Measurements from ENCODE around the gene OPN1LW. TPM values are rescaled to one million over a fixed set of nuclear protein-coding genes. Genes with fewer than 3 reads are reported as not detected.

Gene OPN1LW
- total RNA-seq, 1 experiment from 2014 or later: not detected

- POLR2A ChIA-PET (ENCODE audit: unreplicated experiment): no interaction called here
- ATAC-seq: no peak
- no peak for DNase-seq
Measured at GRCh38 chrX:154098551-154098950, 45.5 kb upstream of the OPN1LW start.

GRCh38 chrX:154113729-154114128 lies 30.3 kb upstream of the OPN1LW start:
- CTCF ChIA-PET: no interaction called here

More at GRCh38 chrX:154098551-154098950, 45.5 kb upstream of the OPN1LW start:
- peak overlapping the region; percentile 96; the same call in 1 of the 2 replicates for H2AFZ ChIP-seq (ENCODE audit: low read length)
- peak overlapping the region; percentile 89; the same call in 1 of the 2 replicates for H3K4me2 ChIP-seq (ENCODE audit: low read length)
- no TSS peak for BruUV-seq (replicated peaks)
- H3K9me2 ChIP-seq (replicated peaks; ENCODE audit: low read length): no peaks in the 10 kb centered on the region
- peaks cover 19% of the 10 kb centered on the region for H3K4me1 ChIP-seq (ENCODE audit: insufficient read depth, low read length)
- no peak overlapping the region for H3K9ac ChIP-seq (ENCODE audit: low read length)
- H3K27me3 ChIP-seq (ENCODE audit: low read length): no peaks in the 10 kb centered on the region
- H3F3A ChIP-seq (ENCODE audit: low read length, unreplicated experiment): no peaks in the 10 kb centered on the region
- CTCF ChIA-PET: no interaction called here
- no peak overlapping the region for H3K27ac ChIP-seq (ENCODE audit: low read length)
- H4K20me1 ChIP-seq (ENCODE audit: low read length): peaks cover 29% of the 10 kb centered on the region
- no peaks in the 10 kb centered on the region for H3K9me3 ChIP-seq (ENCODE audit: low read length)
- intact Hi-C loops (cut with micrococcal nuclease): no loop called here
- peaks cover 37% of the 10 kb centered on the region for H3K79me2 ChIP-seq (ENCODE audit: low read length)
- no peak overlapping the region; the same call in 1 of the 2 replicates for H3K4me3 ChIP-seq (ENCODE audit: low read length)
- H3K36me3 ChIP-seq (ENCODE audit: low read depth, low read length): no peaks in the 10 kb centered on the region
- TF ChIP-seq EZH2phosphoT487 (IDR thresholded peaks at IDR 0.05; ENCODE audit: borderline replicate concordance, low read length): no peak
- TF ChIP-seq CTCF (conservative IDR thresholded peaks at IDR 0.05; ENCODE audit: low read depth, low read length): no peak
- no peak for TF ChIP-seq EZH2 (IDR thresholded peaks at IDR 0.05; ENCODE audit: low read length, unreplicated experiment)

More at GRCh38 chrX:154113729-154114128, 30.3 kb upstream of the OPN1LW start:
- Histone ChIP-seq H3K4me1 (ENCODE audit: insufficient read depth, low read length) (no peaks in the 10 kb centered on the region), H4K20me1 (ENCODE audit: low read length) (no peaks in the 10 kb centered on the region), H3K9me2 (replicated peaks; ENCODE audit: low read length) (no peaks in the 10 kb centered on the region), H3K27ac (ENCODE audit: low read length) (no peak overlapping the region), H3K4me3 (ENCODE audit: low read length) (no peak overlapping the region), H3K4me2 (ENCODE audit: low read length) (no peak overlapping the region), H3K9me3 (ENCODE audit: low read length) (no peaks in the 10 kb centered on the region), H2AFZ (ENCODE audit: low read length) (no peak overlapping the region), H3K36me3 (ENCODE audit: low read depth, low read length) (no peaks in the 10 kb centered on the region), H3K79me2 (ENCODE audit: low read length) (no peaks in the 10 kb centered on the region), H3K9ac (ENCODE audit: low read length) (no peak overlapping the region), H3F3A (ENCODE audit: low read length, unreplicated experiment) (no peaks in the 10 kb centered on the region), H3K27me3 (ENCODE audit: low read length) (no peaks in the 10 kb centered on the region)
- intact Hi-C loops (cut with micrococcal nuclease): no loop called here
- TF ChIP-seq EZH2phosphoT487 (IDR thresholded peaks at IDR 0.05; ENCODE audit: borderline replicate concordance, low read length) (no peak), CTCF (conservative IDR thresholded peaks at IDR 0.05; ENCODE audit: low read depth, low read length) (no peak), EZH2 (IDR thresholded peaks at IDR 0.05; ENCODE audit: low read length, unreplicated experiment) (no peak)
- ATAC-seq: no peak
- no TSS peak for BruUV-seq (replicated peaks)
- DNase-seq: no peak
- POLR2A ChIA-PET (ENCODE audit: unreplicated experiment): no interaction called here

Measured in PC-3 (cell line).